KMS-11 (cell line): ENCODE results near the gene EXOC4.

ENCODE experiments used
- H2AFZ ChIP-seq: fragments of 200-600 bp; sonication (generic); 2 replicates; pipeline ENCODE4 v1.6.1; 2016; ENCODE audit warnings: antibody characterized with exemption, mixed run types, low read depth
- H3K27ac ChIP-seq: fragments of 200-600 bp; sonication (generic); 2 replicates; pipeline ENCODE4 v1.6.1; 2016; ENCODE audit warnings: mild to moderate bottlenecking, mixed run types
- H3K27me3 ChIP-seq: fragments of 200-600 bp; sonication (generic); 2 replicates; pipeline ENCODE4 v1.6.1; 2017; ENCODE audit warnings: mild to moderate bottlenecking, low read depth, mixed run types, moderate library complexity; ENCODE audit not compliant: insufficient read depth
- H3K36me3 ChIP-seq: fragments of 200-600 bp; sonication (generic); 2 replicates; pipeline ENCODE4 v1.6.1; 2017; ENCODE audit warnings: mild to moderate bottlenecking, mixed run types; ENCODE audit not compliant: insufficient read depth
- H3K4me1 ChIP-seq: fragments of 200-600 bp; sonication (generic); 2 replicates; pipeline ENCODE4 v1.6.1; 2016; ENCODE audit warnings: mild to moderate bottlenecking, low read depth, mixed run types; ENCODE audit not compliant: poor library complexity, severe bottlenecking
- H3K4me2 ChIP-seq: fragments of 200-600 bp; sonication (generic); 2 replicates; pipeline ENCODE4 v1.7.0; 2016; ENCODE audit warnings: mild to moderate bottlenecking, mixed run types
- H3K4me3 ChIP-seq: fragments of 200-600 bp; sonication (generic); IDR thresholded peaks from 2 replicates; pipeline ENCODE4 v1.6.1; 2017; ENCODE audit warnings: low read depth, low read length, mixed read lengths; ENCODE audit not compliant: insufficient read depth
- H3K79me2 ChIP-seq: fragments of 200-600 bp; sonication (generic); 2 replicates; pipeline ENCODE4 v1.6.1; 2016; ENCODE audit warnings: low read depth, mixed run types; ENCODE audit not compliant: insufficient read depth
- H3K9ac ChIP-seq: fragments of 200-600 bp; sonication (generic); 2 replicates; pipeline ENCODE4 v1.6.1; 2016; ENCODE audit warnings: mild to moderate bottlenecking, mixed run types
- H4K20me1 ChIP-seq: fragments of 200-600 bp; sonication (generic); 2 replicates; pipeline ENCODE4 v1.6.1; 2016; ENCODE audit warnings: mild to moderate bottlenecking, mixed run types; ENCODE audit not compliant: insufficient read depth
- TF ChIP-seq, protein P1 (sequence below): fragments of 200-600 bp; sonication (generic); conservative IDR thresholded peaks from 2 replicates; pipeline ENCODE4 v1.6.1; 2017; ENCODE audit warnings: low read depth, mild to moderate bottlenecking, antibody characterized with exemption, low read length, moderate library complexity, mixed read lengths

The EXOC4 gene

GRCh38 chr7:133827707-133828623 lies 575.1 kb downstream of the EXOC4 start:
- Histone ChIP-seq H3K9ac (no peak overlapping the region), H3K27ac (no peak overlapping the region), H3K4me2 (no peak overlapping the region), H3K4me1 (no peaks in the 10 kb centered on the region), H4K20me1 (no peaks in the 10 kb centered on the region), H3K27me3 (no peaks in the 10 kb centered on the region), H3K4me3 (no peak overlapping the region), H3K79me2 (no peaks in the 10 kb centered on the region), H2AFZ (no peak overlapping the region), H3K36me3 (no peaks in the 10 kb centered on the region)
- TF ChIP-seq, protein P1, sequence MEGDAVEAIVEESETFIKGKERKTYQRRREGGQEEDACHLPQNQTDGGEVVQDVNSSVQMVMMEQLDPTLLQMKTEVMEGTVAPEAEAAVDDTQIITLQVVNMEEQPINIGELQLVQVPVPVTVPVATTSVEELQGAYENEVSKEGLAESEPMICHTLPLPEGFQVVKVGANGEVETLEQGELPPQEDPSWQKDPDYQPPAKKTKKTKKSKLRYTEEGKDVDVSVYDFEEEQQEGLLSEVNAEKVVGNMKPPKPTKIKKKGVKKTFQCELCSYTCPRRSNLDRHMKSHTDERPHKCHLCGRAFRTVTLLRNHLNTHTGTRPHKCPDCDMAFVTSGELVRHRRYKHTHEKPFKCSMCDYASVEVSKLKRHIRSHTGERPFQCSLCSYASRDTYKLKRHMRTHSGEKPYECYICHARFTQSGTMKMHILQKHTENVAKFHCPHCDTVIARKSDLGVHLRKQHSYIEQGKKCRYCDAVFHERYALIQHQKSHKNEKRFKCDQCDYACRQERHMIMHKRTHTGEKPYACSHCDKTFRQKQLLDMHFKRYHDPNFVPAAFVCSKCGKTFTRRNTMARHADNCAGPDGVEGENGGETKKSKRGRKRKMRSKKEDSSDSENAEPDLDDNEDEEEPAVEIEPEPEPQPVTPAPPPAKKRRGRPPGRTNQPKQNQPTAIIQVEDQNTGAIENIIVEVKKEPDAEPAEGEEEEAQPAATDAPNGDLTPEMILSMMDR, result no peak

- no peaks in the 10 kb centered on the region for H3K4me1 ChIP-seq
- H3K27ac ChIP-seq, result no peak overlapping the region
- no peak overlapping the region for H3K4me3 ChIP-seq
- no peaks in the 10 kb centered on the region for H4K20me1 ChIP-seq
- H3K36me3 ChIP-seq, result no peaks in the 10 kb centered on the region
- no peak overlapping the region for H2AFZ ChIP-seq
- H3K9ac ChIP-seq, result no peak overlapping the region
- TF ChIP-seq, protein P1, result no peak
- no peaks in the 10 kb centered on the region for H3K27me3 ChIP-seq
- no peaks in the 10 kb centered on the region for H3K79me2 ChIP-seq
- no peak overlapping the region for H3K4me2 ChIP-seq
Measured at GRCh38 chr7:133828906-133829305, 576.0 kb downstream of the EXOC4 start.

GRCh38 chr7:133829336-133829897 lies 576.5 kb downstream of the EXOC4 start:
- no peaks in the 10 kb centered on the region for H3K4me1 ChIP-seq
- H3K4me3 ChIP-seq, result no peak overlapping the region
- TF ChIP-seq, protein P1, result no peak
- H3K4me2 ChIP-seq, result no peak overlapping the region
- H3K27ac ChIP-seq, result no peak overlapping the region
- no peak overlapping the region for H2AFZ ChIP-seq
- no peaks in the 10 kb centered on the region for H3K36me3 ChIP-seq
- H3K79me2 ChIP-seq, result no peaks in the 10 kb centered on the region
- no peak overlapping the region for H3K9ac ChIP-seq
- no peaks in the 10 kb centered on the region for H3K27me3 ChIP-seq
- no peaks in the 10 kb centered on the region for H4K20me1 ChIP-seq

DNA sequence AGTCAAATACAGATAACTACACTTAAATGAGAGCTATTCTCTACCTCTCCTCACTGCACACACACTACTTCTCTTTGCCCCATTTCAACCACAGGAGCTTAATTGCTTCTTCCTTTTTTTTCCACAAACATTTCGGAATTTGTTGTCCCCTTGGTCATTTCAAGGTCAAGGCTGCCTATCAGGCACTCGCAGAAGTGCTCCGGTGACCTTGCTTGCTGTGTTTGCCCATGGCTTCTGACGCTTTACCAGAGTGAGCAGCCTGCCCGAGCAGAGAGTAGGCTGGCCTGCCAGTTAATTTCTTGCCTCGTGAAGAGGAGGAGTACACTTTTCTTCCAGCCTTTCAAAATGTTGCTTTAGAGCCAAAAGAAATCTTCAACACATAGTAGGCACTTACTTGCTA lies 577.2 kb downstream of the EXOC4 start:
- TF ChIP-seq, protein P1, result no peak
- Histone ChIP-seq H3K9ac (no peak overlapping the region), H3K4me1 (no peaks in the 10 kb centered on the region)

More for the DNA sequence above, 577.2 kb downstream of the EXOC4 start:
- H3K79me2 ChIP-seq, result no peaks in the 10 kb centered on the region
- no peak overlapping the region for H3K27ac ChIP-seq
- no peak overlapping the region for H3K4me3 ChIP-seq
- no peaks in the 10 kb centered on the region for H3K27me3 ChIP-seq
- no peaks in the 10 kb centered on the region for H4K20me1 ChIP-seq
- no peak overlapping the region for H2AFZ ChIP-seq
- H3K36me3 ChIP-seq, result no peaks in the 10 kb centered on the region
- H3K4me2 ChIP-seq, result no peak overlapping the region
